ENCODE results near the gene D2HGDH.

DNA sequence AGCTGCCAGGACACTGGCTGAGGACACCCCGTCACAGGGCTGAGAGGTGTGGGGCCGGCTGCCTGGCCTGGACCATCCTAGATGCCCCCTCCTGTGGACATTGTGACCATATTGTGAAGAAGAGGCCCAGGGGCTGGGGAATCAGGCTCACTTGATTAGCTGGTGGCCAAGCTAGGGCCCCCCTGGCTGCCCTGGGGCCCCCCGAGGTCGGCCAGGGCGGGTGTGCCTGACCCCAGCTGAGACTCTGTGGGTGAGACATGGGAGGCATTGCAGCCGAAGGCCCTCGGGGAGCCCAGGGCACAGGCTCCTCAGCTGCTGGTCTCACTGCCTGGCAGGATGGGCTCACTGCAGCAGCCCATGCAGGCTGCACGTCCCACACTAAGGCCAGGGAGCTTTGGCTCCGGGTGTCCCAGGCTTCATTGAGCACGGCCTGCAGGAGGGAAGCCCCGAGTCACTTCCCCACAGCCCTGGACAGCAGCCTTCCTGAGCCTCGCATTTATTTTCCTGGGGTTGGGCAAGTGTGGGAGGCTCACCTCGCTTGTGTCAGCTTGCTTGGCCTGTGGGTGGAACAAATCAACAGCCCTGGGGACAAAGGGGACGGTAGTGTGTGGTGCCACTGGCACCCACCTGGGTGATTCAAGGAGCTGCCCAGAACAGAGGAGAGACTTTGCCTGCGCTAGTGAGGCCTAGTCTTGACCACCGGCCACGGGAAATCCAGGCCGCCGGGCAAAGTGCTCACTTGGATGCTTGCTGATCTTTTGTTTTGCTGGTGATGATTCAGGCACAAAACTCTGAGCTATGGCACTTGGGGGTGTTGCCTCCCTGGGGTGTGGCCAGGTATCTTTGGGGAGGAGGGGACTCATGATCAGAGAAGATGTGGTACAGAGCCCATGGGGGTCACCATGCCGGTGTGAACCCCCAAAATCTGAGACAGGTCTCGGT, 43.5 kb downstream of the D2HGDH start:
- TF ChIP-seq, protein P1, sequence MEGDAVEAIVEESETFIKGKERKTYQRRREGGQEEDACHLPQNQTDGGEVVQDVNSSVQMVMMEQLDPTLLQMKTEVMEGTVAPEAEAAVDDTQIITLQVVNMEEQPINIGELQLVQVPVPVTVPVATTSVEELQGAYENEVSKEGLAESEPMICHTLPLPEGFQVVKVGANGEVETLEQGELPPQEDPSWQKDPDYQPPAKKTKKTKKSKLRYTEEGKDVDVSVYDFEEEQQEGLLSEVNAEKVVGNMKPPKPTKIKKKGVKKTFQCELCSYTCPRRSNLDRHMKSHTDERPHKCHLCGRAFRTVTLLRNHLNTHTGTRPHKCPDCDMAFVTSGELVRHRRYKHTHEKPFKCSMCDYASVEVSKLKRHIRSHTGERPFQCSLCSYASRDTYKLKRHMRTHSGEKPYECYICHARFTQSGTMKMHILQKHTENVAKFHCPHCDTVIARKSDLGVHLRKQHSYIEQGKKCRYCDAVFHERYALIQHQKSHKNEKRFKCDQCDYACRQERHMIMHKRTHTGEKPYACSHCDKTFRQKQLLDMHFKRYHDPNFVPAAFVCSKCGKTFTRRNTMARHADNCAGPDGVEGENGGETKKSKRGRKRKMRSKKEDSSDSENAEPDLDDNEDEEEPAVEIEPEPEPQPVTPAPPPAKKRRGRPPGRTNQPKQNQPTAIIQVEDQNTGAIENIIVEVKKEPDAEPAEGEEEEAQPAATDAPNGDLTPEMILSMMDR (IDR thresholded peaks at IDR 0.05), result no peak
- no peak for TF ChIP-seq POLR2AphosphoS5 (IDR thresholded peaks at IDR 0.05)
- TF ChIP-seq POLR2A (IDR thresholded peaks at IDR 0.05), result no peak

Data from prostate gland (tissue), 2 donors.